ENCODE measurements around the gene EYS. TPM values are rescaled to one million over a fixed set of nuclear protein-coding genes. Genes with fewer than 3 reads are reported as not detected.
A peak's percentile ranks its signal among the peaks of the same experiment; 100 is the strongest.

The EYS gene
- polyA plus RNA-seq, 10 donors = 0.24 to 1.1 (median 0.47) TPM

DNA sequence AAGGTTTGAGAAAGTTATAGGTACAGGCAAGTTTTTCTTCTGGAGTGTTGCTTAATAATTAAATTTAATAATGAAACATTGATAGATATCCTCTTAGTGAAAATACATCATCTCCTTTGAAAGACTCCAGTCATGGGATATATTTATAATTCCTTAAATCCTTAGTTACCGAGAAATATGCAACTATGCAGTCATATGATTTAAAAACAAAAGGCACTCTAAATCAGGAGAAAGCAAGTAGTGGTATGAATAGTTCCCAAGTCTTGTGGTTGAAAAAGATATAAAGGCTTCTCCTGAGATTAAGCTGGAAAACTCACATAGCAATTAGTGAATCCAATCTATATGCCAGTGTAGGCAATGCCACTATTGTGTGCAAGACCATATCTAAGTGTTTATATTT is 475.4 kb downstream of the EYS start:
- no peak for DNase-seq

DNA sequence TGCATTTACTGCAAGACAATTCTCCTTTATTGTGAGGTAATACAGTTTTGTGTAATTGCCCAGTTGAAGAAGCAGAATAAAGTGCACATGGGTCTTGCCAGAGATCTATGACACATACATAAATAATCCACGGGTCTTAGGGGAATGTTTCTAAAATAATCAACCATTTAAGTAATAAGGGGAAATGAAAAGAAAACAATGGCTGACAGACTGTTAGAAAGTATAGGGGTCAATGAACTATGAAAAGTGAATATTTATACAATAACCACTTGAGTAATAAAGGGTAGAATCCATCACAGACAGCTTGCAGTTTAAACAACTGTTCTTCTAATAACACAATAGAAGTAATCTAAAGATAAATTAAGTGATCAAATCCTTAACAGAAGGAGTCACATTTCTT is 477.2 kb downstream of the EYS start:
- peak in 2 of 3 donors; percentile 5 to 9 for DNase-seq

GRCh38 chr6:65221153-65221552 is 485.9 kb downstream of the EYS start:
- no peak for DNase-seq

DNA sequence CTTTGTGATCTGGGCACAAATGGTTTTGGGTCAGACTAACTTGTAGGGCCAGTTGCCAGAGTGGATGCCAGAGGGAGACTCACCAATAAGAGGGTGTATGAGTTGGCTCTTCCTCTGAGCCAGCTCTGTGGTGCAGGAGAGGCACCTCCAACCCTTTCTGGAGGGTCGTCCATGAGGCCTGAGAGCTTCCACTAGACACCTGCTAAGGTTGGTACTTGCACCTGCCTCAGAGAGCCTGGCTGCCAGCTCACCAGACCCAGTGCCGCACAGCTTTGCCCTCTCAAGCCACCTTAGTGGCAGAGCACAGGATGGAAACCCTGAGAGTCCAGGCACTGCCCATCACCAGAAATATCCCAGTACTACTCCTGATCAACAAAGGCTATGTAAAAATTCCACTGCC is 504.3 kb downstream of the EYS start:
- DNase-seq = no peak

DNA sequence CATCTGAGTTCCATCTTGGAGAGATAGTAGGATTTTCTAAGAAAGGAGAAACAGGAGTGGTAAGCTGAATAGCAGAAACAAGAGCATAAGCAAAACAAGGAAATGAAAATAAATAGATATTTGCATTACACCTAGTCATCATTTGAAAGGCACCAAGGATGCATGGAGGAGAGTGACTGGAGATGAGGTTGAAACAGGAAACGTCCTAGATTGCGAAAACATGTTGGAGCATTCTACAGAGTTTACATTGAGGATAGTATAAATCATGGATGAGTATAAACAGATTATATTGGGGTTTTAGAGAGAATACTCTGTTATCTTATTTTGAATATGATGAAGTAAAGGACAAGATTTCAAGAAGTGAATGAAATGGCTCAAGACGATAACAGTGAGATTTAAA is 507.3 kb downstream of the EYS start:
- DNase-seq = no peak

GRCh38 chr6:65199121-65199520 is 507.9 kb downstream of the EYS start:
- no peak for DNase-seq

- no peak for DNase-seq
Observed at GRCh38 chr6:65191471-65191870, 515.6 kb downstream of the EYS start.

DNA sequence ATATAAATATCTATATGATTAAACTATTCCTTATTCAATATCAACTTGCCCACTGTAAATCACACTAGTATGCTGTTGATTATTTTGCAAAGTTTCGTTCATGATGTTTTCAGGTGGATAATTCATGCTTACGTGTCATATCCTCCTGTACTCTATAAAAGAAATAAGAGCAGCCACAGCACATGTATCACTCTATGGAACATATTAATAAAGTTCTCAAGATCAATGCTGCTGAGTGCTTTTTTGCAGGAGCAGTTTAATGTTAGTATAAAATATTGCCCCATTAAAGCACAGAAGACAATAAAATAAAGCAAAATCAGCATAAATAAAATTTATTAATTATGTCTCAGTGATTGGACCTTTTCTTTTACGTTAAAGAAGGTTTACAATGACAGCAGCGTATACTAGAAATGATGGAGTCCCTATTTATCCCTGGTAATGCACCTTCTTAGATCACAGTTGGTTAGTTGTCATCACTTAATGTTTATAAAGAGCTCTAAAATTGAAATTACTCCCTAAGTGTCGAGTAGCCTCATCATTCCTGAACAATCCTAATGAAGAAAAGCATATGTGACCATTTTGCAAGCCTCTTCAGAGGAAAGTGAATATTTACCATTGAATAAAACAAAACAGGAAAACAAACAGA is 517.7 kb downstream of the EYS start:
- DNase-seq = no peak

- DNase-seq = no peak
Observed at GRCh38 chr6:65186826-65187225, 520.2 kb downstream of the EYS start.

GRCh38 chr6:65182681-65183080 is 524.3 kb downstream of the EYS start:
- DNase-seq = no peak

DNA sequence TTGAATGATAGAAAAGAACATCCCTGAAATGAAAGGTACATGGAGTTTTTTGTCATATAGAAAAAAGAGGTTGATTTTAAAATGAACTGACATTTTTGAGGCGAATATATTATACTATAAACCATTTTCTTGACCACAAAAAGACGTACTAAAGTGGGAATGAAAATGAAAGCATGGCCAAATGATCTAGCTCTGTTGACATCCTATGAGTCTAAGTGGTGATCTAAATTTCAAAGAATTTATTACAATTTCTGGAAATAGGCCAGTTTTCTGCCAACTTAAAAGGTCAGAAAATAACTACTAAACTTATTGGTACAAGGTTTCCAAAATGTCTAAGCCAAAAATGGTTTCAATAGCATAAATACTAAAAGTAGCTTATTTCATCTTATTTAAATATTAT is 536.8 kb downstream of the EYS start:
- DNase-seq = no peak

DNA sequence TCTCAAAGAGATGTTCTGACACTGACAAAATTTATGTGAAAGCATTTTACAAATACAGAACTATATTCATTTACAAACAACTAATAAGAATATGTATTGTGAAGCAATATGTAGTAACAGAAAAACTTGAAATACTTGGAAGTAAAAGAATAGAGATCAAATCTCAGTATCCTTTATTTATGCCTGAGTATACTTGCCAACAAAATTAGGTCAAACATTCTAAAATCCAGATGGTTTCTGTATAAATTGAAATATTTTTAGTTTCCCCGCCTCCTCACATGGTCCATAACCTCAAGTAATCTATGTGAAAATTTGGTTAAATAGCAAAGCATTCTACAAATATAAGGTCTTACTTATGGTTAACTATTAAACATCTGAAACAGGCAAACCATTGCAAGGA is 545.4 kb downstream of the EYS start:
- DNase-seq = peak; percentile 15 to 73 (median 22)

DNA sequence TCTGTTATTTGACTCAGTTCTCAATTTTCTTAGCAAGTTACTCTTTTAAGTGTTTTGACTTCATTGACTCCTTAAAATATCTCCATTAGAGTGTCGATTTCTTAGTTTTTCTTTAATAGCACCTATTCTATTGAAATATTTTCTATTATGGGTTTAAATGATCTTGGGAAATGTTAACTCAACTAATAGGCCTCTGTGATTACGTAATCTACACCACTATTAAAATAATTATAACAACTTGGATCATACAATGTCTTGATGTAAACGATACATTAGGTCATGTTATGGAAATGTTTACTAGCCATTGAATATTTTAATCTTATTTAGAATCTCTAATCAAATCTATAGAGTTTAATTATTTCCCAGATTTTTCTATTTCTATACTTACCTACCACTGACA is 550.0 kb downstream of the EYS start:
- DNase-seq = no peak

DNA sequence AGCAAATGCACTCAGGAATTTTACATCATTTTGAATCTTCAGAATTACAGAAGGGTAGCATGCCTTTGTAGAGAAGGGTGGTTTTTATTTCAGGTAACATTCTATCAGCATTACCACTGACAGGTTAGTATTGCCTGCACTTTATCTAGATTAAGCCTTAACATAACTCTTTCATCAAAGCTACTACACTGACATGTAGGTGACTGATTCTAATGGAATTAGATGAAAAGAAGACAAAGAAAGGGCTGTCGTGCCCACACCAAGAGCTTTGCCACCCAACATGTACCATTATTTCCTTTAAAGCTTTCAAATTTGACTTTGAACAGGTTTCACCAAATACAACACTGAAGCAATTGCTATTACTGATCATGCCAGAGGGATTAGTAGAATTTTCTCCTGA is 551.9 kb downstream of the EYS start:
- no peak for DNase-seq

DNA sequence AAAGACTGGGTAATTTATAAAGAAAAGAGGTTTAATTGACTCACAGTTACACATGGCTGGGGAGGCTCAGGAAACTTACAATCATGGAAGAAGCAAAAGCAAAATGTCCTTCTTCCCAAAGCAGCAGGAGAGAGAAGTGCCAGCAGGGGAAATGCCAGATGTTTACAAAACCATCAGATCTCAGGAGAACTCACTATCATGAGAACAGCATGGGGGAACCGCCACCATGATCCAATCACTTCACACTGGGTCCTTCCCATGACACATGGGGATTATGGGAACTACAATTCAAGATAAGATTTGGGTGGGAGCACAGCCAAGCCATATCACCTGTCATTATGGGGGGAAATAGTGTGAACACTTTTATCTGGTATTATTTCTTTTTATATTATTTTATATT is 557.2 kb downstream of the EYS start:
- DNase-seq = no peak

- DNase-seq = no peak
Observed at GRCh38 chr6:65148839-65149238, 558.2 kb downstream of the EYS start.

GRCh38 chr6:65135567-65135966 is 571.5 kb downstream of the EYS start:
- no peak for DNase-seq

- DNase-seq = no peak
Observed at GRCh38 chr6:65126667-65127066, 580.4 kb downstream of the EYS start.

DNA sequence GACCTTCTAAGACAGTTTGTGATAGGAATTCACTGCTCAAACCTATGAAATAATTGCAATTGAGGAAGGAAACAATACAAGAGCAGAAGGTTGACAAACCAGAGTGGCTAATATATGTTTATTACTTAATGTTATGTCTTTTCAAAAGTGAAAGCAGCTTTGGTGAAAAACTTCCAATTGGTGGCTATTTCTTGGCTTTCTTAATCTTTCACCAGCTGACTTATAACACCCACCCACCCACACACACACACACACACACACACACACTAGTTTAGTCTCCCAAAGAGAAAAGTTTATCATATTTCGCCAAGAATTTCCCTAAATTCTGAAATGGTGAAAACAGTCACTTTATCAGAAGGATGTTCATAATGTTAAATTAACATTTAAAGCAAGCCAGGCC is 583.5 kb downstream of the EYS start:
- no peak for DNase-seq

DNA sequence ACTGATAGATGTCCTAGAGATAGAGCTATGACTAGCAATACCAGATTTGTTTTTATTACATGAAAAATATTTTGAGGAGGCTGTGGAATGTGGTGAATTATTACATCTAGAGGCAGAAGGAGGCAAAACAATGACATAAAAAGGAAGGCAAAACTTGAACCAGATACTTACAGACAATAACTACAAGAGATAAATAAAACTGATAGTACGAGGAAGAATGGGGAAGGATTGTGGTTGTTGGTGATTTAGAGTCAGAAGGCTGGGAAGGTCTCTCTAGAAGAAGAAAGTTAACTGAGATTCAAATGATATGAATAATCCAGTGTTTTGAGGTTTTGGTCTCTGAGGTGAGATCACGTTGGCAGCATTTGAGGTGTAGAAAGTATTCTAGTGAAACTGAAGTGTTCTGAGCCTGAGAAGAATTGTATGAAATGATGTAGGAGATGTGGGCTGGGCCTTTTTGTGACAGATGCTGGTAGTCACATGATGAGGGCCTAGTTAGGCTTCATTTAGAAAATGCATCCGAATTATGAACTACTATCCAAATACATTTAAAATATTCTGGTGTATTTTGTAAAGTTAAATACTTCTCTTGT is 589.1 kb downstream of the EYS start:
- DNase-seq = no peak

DNA sequence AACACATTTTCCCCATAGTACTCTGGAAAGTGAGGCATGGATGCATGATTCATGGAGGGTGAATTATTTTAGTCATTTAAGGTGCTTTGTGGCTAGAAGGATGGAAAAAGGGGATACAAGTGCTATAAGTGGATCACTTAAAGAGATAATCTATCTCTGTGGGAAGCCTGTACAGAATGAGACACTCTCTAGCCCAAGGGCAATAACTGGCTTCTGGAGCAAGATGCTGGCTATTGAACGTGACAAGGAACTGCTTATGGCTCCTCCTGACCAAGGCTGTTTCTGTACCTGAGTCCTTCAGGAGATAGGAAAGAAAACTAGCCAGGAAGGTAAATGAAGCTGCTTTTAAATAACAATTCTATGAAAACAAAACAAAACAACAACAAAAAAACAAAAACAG is 590.7 kb downstream of the EYS start:
- no peak for DNase-seq

DNA sequence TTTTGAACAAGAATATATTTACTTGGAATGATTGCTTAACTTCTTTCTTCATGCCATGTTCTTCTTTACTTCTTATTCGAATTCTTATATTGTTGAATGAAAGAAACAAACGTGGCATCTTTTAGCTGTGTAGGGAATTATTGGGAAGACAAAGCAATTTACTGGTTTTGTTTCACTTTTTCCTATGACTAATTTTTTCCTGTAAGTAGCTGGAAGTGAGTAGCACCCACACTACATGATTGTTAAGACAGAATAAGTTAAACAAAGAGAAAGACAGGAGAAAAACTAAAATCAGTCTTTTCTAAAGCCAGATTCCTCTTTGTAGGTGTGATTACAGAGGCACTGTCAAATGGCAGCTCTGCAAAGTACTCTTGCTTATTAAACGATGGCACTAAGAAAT is 593.4 kb downstream of the EYS start:
- DNase-seq = no peak

- no peak for DNase-seq
Observed at GRCh38 chr6:65112435-65112834, 594.6 kb downstream of the EYS start.

DNA sequence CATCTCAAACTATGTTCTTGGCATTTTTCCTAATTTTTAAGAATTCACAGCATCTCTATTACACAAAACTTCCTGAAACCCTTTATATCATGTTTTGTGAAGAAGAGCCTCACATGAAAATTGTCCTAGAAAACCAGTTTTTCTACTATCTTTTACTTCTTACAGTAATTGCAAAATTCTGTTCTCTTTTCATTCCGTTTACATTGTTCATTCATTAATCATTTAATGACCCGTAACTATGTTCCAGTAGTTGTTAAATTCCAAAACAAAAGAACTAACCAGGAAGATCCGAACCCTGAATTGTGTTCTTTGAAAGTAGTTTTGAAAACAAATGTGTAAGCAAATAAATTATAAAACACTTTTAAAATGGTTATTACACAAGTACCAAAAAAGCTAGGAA is 597.0 kb downstream of the EYS start:
- no peak for DNase-seq
